ENCODE measurements around the gene UNC80. TPM values are rescaled to one million over a fixed set of nuclear protein-coding genes. Genes with fewer than 3 reads are reported as not detected.

The UNC80 gene
- total and polyA plus RNA-seq, 2 of the 13 experiments (the other 11 are each of a cell fraction or from before 2014, with no cell fraction given), result not detected

DNA sequence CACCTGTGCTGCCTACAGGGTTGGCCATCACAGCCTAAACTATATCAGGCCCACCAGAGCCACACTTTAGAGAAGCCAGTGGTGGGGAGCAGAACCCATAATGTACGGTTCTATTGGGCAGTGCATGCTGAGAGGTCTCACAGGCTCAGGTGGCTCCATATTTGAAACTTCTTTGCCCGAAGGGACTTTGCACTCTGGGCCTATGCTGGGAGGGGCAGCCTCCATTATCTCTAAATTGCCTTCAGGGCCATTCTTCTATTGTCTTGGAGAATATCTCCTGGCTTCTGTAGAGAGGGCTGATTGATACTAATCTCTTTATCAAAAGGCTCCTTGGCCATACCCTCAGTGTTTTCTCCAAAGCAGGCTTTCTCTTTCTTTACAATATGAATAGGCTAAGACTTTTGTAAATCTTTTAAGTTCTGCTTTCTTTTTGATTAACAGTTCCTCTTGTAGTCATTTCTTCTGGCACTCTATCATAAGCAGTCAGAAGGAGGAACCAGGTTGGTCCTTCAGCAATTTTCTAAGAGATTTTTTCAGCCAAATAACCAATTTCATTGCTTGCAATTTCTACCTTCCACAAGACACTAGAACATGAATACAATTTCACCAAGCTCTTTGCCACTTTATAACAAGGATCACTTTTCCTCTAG is 275.3 kb downstream of the UNC80 start:
- TF ChIP-seq, protein P1, sequence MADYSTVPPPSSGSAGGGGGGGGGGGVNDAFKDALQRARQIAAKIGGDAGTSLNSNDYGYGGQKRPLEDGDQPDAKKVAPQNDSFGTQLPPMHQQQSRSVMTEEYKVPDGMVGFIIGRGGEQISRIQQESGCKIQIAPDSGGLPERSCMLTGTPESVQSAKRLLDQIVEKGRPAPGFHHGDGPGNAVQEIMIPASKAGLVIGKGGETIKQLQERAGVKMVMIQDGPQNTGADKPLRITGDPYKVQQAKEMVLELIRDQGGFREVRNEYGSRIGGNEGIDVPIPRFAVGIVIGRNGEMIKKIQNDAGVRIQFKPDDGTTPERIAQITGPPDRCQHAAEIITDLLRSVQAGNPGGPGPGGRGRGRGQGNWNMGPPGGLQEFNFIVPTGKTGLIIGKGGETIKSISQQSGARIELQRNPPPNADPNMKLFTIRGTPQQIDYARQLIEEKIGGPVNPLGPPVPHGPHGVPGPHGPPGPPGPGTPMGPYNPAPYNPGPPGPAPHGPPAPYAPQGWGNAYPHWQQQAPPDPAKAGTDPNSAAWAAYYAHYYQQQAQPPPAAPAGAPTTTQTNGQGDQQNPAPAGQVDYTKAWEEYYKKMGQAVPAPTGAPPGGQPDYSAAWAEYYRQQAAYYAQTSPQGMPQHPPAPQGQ (CRISPR knock-in tag; IDR thresholded peaks at IDR 0.05; ENCODE audit: borderline replicate concordance), result no peak
- no peak for TF ChIP-seq ZNF788 (CRISPR knock-in tag; IDR thresholded peaks at IDR 0.05; ENCODE audit: borderline replicate concordance)
- no peak for TF ChIP-seq SOX13 (IDR thresholded peaks at IDR 0.05)
- 0 out of 4 replicates have a peak, but pooled peaks of 1 of the 2 experiments have one; percentile 22 for TF ChIP-seq SOX13 (CRISPR knock-in tag; conservative IDR thresholded peaks at IDR 0.05 in 1 of 2, IDR thresholded peaks at IDR 0.05 in 1 of 2)
- no peak for TF ChIP-seq ARNT2 (CRISPR knock-in tag; IDR thresholded peaks at IDR 0.05; ENCODE audit: low read depth)
- TF ChIP-seq, protein P2, sequence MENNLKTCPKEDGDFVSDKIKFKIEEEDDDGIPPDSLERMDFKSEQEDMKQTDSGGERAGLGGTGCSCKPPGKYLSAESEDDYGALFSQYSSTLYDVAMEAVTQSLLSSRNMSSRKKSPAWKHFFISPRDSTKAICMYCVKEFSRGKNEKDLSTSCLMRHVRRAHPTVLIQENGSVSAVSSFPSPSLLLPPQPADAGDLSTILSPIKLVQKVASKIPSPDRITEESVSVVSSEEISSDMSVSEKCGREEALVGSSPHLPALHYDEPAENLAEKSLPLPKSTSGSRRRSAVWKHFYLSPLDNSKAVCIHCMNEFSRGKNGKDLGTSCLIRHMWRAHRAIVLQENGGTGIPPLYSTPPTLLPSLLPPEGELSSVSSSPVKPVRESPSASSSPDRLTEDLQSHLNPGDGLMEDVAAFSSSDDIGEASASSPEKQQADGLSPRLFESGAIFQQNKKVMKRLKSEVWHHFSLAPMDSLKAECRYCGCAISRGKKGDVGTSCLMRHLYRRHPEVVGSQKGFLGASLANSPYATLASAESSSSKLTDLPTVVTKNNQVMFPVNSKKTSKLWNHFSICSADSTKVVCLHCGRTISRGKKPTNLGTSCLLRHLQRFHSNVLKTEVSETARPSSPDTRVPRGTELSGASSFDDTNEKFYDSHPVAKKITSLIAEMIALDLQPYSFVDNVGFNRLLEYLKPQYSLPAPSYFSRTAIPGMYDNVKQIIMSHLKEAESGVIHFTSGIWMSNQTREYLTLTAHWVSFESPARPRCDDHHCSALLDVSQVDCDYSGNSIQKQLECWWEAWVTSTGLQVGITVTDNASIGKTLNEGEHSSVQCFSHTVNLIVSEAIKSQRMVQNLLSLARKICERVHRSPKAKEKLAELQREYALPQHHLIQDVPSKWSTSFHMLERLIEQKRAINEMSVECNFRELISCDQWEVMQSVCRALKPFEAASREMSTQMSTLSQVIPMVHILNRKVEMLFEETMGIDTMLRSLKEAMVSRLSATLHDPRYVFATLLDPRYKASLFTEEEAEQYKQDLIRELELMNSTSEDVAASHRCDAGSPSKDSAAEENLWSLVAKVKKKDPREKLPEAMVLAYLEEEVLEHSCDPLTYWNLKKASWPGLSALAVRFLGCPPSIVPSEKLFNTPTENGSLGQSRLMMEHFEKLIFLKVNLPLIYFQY (CRISPR knock-in tag; IDR thresholded peaks at IDR 0.05; ENCODE audit: borderline replicate concordance), result no peak
- TF ChIP-seq ZNF749 (CRISPR knock-in tag; IDR thresholded peaks at IDR 0.05; ENCODE audit: borderline replicate concordance), result no peak
- Histone ChIP-seq H3K9ac (ENCODE audit: insufficient read depth, low read depth, low read length) (no peak overlapping the region), H3K27me3 (ENCODE audit: control insufficient read depth in 1 of 2, insufficient read depth in 2 of 2, low read length in 2 of 2) (no peaks in the 10 kb centered on the region), H4K20me1 (ENCODE audit: insufficient read depth, low read length) (no peaks in the 10 kb centered on the region), H3K79me2 (ENCODE audit: insufficient read depth, low read length) (no peaks in the 10 kb centered on the region), H2AFZ (ENCODE audit: low read length) (no peak overlapping the region), H3K27ac (ENCODE audit: extremely low read length, insufficient read depth, low read length) (no peak overlapping the region), H3K36me3 (replicated peaks in 1 of 2; ENCODE audit: control insufficient read depth in 1 of 2, insufficient read depth in 2 of 2, low read length in 2 of 2) (no peaks in the 10 kb centered on the region), H3K4me3 (replicated peaks in 1 of 3; ENCODE audit: insufficient read depth in 1 of 3, low read depth in 2 of 3, low read length in 3 of 3) (no peak overlapping the region), H3K9me3 (ENCODE audit: low read length) (no peaks in the 10 kb centered on the region), H3K4me2 (ENCODE audit: low read depth, low read length) (no peak overlapping the region), H3K4me1 (ENCODE audit: insufficient read depth, low read length) (no peaks in the 10 kb centered on the region)
- POLR2A ChIA-PET, result no interaction called here
- ATAC-seq (no peak; the same call in 2 of the 3 replicates), DNase-seq (ENCODE audit: low spot score) (no peak), FAIRE-seq (no peak)
- in situ Hi-C loops (cut with HindIII; ENCODE audit: extremely low pct_ligation_motif_present, low pct_unique_long_range_greater_than_20kb), result no loop called here
- no TSS peak for BruUV-seq (replicated peaks)
- CTCF ChIA-PET (ENCODE audit: low intra/inter-chr PET ratio, low total read pairs), result no interaction called here
- intact Hi-C loops (cut with micrococcal nuclease; ENCODE audit: unreplicated experiment), result no loop called here
- 94% methylated on average over 2 of the region's 2 CpGs for WGBS (ENCODE audit: low lambda C conversion rate)

Small RNA genes lying within 50 kb of the gene (small RNA-seq; reads per million reads assigned to genes)
- 0 reads per million in 3 experiments for gene RNA5SP118 (ENCODE audit: insufficient read depth in 2 of 3, insufficient read length in 3 of 3, low read depth in 2 of 3, low replicate concordance in 1 of 3)

Other genes starting within 250 kb of the UNC80 start
- 107 and 166 TPM in 2 replicates for gene RPE, start 230.8 kb downstream of the UNC80 start, total RNA-seq (2016; rRNA removed; fragmentation: Illumina TruSeq; extraction: Trizol)
- 57.4 and 72.3 TPM in 2 replicates for gene RPE, start 230.8 kb downstream of the UNC80 start, polyA plus RNA-seq (2011; rRNA removed)